Hindlimb muscle (tissue), 1 donor: ENCODE measurements around the gene PRDM1. TPM values are rescaled to one million over a fixed set of nuclear protein-coding genes. Genes with fewer than 3 reads are reported as not detected.

Experiments
- DNase-seq: peaks from one replicate; pipeline ENCODE4 v3.0.0-alpha.2; 2013
- polyA plus RNA-seq: library from polyadenylated mRNA; unstranded; fragments of 120-200 nt; gene quantifications from one replicate; pipeline ENCODE4 v1.2.1, GENCODE V29; 2013; ENCODE audit not compliant: insufficient read length

PRDM1 gene
- polyA plus RNA-seq, 1 donor, result 5.2 TPM

DNA sequence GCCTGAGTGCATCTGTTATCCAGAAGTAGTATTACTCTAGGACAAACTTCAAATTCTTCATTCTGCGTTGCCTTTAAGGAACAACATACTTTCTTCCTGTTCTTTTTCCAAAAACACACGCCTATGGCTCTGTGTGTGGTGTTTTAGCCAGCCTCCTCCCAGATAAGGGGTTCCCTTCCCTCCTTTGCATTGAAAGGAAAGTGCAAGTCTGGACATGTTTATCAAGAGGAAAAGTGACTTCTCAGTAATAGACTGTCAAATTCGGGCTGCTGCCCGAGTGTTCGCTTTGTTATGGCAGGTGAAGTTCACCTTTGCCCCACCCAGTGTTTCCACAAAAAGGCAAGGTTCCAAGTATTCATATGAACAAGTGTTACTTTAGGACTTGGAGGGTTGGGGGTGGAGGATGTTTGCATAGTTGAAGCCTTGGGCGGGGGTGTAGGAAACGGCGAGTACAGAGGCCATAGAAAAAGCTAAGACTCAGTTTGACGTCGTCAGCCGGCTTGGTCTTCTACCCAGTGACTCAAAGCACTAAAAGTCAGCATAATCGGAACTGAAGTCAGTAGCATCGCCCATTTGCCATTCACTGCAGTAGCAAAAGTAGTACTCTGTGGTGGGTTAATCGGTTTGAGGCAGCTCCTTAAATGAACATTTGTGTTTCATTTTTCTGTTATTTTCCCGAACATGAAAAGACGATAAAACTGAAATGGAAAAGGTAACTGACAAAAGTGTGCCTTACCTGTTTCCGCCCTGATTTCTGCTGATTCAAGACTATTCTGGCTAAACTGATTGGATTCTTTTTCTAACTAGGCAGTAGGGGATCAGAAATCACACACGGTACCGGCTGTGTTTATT is 12.5 kb downstream of the PRDM1 start:
- DNase-seq, result no peak

DNA sequence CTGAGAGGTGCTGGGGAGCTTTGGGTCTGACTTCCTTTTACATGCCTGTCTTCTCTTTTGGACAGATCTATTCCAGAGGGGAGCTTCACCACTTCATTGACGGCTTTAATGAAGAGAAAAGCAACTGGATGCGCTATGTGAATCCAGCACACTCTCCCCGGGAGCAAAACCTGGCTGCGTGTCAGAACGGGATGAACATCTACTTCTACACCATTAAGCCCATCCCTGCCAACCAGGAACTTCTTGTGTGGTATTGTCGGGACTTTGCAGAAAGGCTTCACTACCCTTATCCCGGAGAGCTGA is 13.1 kb downstream of the PRDM1 start:
- no peak for DNase-seq

DNA sequence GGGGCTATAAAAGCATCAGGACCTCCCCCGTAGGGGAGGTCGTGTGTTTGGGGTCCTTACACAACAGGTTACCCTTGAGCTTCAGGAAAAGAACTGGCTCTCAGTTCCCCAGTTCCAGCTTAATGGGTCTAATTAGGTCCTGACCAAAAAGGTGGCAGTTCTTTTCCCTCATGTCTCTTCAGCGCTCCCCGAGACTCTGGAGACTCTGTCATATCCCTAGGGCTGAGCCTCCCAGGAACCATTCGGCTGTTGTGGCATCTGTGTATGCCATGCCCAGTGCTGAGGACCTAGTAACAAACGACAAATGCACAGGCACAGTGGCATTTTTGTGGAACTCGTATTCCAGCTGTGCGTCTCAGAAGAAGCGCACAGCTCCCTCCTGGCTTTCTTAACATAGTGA is 14.6 kb downstream of the PRDM1 start:
- DNase-seq, result no peak

- DNase-seq, result no peak
These were observed 15.3 kb downstream of the PRDM1 start for GRCh38 chr6:106101466-106101865.

DNA sequence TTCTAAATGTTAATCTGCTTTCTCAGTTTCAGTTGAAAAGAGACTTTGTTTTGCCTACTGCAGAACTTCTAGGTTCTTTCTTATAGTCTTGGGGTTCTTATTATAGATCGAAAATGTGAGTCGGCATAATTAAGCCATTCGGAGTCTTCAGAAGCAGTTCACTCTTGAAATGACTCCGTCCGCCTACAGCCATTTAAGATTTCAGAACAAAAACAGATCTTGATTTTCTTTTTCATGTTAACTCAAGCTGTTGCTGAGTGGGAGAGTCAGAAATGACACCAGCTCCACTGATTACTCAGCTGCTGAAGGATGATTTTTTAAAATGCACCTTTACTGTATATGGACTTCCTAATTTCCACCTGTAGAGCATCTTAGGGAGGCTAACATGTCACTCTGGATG is 15.9 kb downstream of the PRDM1 start:
- DNase-seq, result no peak

- DNase-seq, result no peak
These were observed 17.0 kb downstream of the PRDM1 start for GRCh38 chr6:106102967-106103727.

GRCh38 chr6:106103728-106104109 is 17.6 kb downstream of the PRDM1 start:
- DNase-seq, result no peak

- DNase-seq, result no peak
These were observed 18.3 kb downstream of the PRDM1 start for GRCh38 chr6:106104476-106104875.

GRCh38 chr6:106104941-106105340 is 18.8 kb downstream of the PRDM1 start:
- no peak for DNase-seq

DNA sequence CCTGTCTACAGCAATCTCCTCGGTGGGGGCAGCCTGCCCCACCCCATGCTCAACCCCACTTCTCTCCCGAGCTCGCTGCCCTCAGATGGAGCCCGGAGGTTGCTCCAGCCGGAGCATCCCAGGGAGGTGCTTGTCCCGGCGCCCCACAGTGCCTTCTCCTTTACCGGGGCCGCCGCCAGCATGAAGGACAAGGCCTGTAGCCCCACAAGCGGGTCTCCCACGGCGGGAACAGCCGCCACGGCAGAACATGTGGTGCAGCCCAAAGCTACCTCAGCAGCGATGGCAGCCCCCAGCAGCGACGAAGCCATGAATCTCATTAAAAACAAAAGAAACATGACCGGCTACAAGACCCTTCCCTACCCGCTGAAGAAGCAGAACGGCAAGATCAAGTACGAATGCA is 19.4 kb downstream of the PRDM1 start:
- DNase-seq, result no peak

- DNase-seq, result no peak
These were observed 20.3 kb downstream of the PRDM1 start for GRCh38 chr6:106106276-106107042.

DNA sequence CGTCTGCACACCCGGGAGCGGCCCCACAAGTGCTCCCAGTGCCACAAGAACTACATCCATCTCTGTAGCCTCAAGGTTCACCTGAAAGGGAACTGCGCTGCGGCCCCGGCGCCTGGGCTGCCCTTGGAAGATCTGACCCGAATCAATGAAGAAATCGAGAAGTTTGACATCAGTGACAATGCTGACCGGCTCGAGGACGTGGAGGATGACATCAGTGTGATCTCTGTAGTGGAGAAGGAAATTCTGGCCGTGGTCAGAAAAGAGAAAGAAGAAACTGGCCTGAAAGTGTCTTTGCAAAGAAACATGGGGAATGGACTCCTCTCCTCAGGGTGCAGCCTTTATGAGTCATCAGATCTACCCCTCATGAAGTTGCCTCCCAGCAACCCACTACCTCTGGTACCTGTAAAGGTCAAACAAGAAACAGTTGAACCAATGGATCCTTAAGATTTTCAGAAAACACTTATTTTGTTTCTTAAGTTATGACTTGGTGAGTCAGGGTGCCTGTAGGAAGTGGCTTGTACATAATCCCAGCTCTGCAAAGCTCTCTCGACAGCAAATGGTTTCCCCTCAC is 21.0 kb downstream of the PRDM1 start:
- DNase-seq, result no peak

DNA sequence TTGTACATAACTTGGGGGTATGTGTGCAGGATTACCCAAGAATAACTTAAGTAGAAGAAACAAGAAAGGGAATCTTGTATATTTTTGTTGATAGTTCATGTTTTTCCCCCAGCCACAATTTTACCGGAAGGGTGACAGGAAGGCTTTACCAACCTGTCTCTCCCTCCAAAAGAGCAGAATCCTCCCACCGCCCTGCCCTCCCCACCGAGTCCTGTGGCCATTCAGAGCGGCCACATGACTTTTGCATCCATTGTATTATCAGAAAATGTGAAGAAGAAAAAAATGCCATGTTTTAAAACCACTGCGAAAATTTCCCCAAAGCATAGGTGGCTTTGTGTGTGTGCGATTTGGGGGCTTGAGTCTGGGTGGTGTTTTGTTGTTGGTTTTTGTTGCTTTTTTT is 22.0 kb downstream of the PRDM1 start:
- DNase-seq, result no peak

GRCh38 chr6:106109029-106109428 is 22.9 kb downstream of the PRDM1 start:
- DNase-seq, result no peak

DNA sequence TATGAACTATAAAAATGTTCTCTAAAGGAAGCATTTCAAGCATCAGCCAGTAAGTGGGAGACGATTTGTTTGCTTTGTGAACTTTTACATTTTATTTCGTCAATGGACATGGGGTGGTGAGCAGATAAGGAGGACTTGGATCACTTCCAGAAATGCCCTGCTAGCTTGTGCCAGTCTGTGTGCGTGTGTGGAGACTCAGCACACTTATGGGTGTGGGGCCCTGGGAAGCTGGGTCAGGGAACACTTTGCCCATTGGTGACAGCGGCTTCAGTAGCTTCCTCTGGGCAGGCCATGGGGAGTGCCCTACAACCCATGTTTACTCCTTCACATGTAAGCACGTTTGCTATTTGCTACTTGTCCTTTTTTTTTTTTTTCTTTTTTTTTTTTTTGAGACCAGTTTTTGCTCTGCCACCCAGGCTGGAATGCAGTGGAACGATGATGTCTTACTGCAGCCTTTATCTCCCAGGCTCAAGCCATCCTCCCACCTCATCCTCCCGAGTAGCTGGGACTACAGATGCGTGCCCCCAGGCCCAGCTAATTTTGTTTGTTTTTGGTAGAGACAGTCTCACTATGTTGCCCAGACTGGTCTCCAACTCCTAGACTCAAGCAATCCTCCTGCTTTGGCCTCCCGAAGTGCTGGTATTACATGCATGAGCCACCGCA is 24.2 kb downstream of the PRDM1 start:
- no peak for DNase-seq

GRCh38 chr6:106112433-106112832 is 26.3 kb downstream of the PRDM1 start:
- no peak for DNase-seq

GRCh38 chr6:106113256-106113959 is 27.3 kb downstream of the PRDM1 start:
- DNase-seq, result no peak

DNA sequence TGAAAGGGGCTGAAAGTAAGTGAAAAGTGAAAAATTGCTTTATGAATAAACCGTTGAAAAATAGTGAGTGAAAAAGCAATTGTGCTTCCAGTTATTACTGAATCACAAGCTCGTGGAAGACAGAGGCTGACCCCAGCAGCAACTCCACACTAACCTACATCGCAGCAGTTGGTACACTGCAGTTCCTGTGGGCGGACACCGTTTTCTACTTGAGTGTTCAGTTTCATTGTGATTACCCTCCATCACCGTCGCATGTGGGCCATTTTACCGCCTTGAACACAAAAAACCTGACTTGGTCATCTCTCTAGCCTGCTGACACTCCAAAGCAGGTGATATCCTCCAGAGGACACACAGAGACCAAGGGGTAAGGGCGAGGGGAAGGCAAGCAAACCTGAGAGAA is 28.4 kb downstream of the PRDM1 start:
- no peak for DNase-seq

GRCh38 chr6:106115286-106115685 is 29.1 kb downstream of the PRDM1 start:
- no peak for DNase-seq

DNA sequence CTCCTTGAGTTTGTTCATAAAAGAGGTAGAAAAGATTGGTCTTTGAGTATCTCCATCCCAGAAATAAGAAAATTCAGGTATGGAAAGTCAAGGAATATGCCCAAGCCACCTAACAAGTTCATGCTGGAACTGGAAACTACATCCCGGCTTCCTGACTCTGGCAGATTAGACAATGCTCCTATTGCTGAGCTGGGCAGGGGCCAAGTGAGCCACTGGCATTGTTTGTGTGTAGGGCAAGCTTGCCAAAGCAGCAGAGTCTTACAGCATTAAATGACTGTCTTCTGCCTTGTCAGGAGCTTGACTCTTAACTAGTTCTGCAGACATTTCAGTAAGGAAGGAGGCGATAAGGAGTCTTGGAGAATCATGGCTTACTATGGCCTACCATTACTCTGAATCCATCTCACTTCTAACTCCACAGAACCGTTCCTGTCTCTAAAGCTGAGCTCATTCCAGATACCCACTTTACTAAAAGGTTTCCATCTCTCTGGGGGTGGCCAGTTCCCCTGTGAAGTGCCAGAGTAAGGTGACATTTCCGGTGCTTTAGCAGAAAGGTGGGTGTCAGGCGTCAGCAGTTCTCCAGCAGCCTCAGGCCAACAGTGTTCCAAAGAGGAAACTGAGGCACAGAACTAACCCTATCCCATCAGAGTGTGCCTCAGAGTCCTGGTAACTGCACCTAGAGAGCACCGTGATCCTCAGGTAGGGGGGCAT is 30.1 kb downstream of the PRDM1 start:
- no peak for DNase-seq

GRCh38 chr6:106117579-106117978 is 31.4 kb downstream of the PRDM1 start:
- no peak for DNase-seq
